B cell (primary cell): ENCODE results near the gene KLHDC8A. TPM values are rescaled to one million over a fixed set of nuclear protein-coding genes. Genes with fewer than 3 reads are reported as not detected.
A peak's percentile ranks its signal among the peaks of the same experiment; 100 is the strongest.

Experiments used
- ATAC-seq: fragments of 200-7000 bp; cut with Tn5 transposase; one replicate; pipeline ENCODE4 v1.10.0; 2021; ENCODE audit warnings: low read depth, mild to moderate bottlenecking, moderate number of reproducible peaks, moderate library complexity
- CTCF ChIA-PET: fragments of 350-600 bp; sonication (Branson Sonifier 250); formaldehyde crosslinking; loops from one replicate; lab custom pipeline; 2021; ENCODE audit warnings: antibody characterized with exemption, inconsistent platforms; lab: Charles Lee
- POLR2A ChIA-PET: fragments of 350-600 bp; sonication (Branson Sonifier 250); formaldehyde crosslinking; loops from one replicate; lab custom pipeline; 2021; ENCODE audit warnings: antibody characterized with exemption; lab: Charles Lee
- DNase-seq: peaks from one replicate; pipeline ENCODE4 v3.0.0; 2013
- H2AFZ ChIP-seq: 2 replicates; pipeline ENCODE4 v1.6.1; 2012; ENCODE audit warnings: mild to moderate bottlenecking, low read depth, low read length; ENCODE audit not compliant: insufficient read depth, poor library complexity, severe bottlenecking
- H3K27ac ChIP-seq, 2 donors: 1 replicate in 1 of 2; 2 replicates in 1 of 2; pipeline ENCODE4 v1.5.1; 2012 to 2013; ENCODE audit warnings: low read length in 2 of 2, mild to moderate bottlenecking in 2 of 2, moderate library complexity in 1 of 2
- H3K27me3 ChIP-seq, 4 experiments: fragments of 200-600 bp in 1 of 4; sonication (generic) in 1 of 4; replicated peaks in 1 of 4; 1 replicate in 2 of 4; 2 replicates in 2 of 4; pipeline versions ENCODE4 v1.6.1 to v1.7.0; 2013 to 2016; ENCODE audit warnings: low read length in 3 of 4, mild to moderate bottlenecking in 2 of 4, mixed read lengths in 1 of 4, moderate library complexity in 1 of 4; ENCODE audit not compliant: insufficient read depth in 4 of 4, control insufficient read depth in 3 of 4; ENCODE audit errors: control extremely low read depth in 1 of 4
- H3K36me3 ChIP-seq, 2 experiments: replicated peaks in 1 of 2; 1 replicate in 1 of 2; 2 replicates in 1 of 2; pipeline versions ENCODE4 v1.6.1 to v1.7.1; 2013; ENCODE audit warnings: low read length in 1 of 2; ENCODE audit not compliant: insufficient read depth in 2 of 2, control insufficient read depth in 1 of 2; ENCODE audit errors: control extremely low read depth in 1 of 2, extremely low read depth in 1 of 2
- H3K4me1 ChIP-seq, 2 donors: fragments of 200-600 bp in 1 of 2; sonication (generic) in 1 of 2; 1 replicate in 1 of 2; 2 replicates in 1 of 2; pipeline versions ENCODE4 v1.5.1 to v1.6.1; 2013 to 2017; ENCODE audit warnings: low read length in 2 of 2; ENCODE audit not compliant: control insufficient read depth in 2 of 2, insufficient read depth in 2 of 2
- H3K4me2 ChIP-seq: replicated peaks from 2 replicates; pipeline ENCODE3; 2012; ENCODE audit warnings: mild to moderate bottlenecking, low read depth, low read length; ENCODE audit not compliant: poor library complexity, severe bottlenecking
- H3K4me3 ChIP-seq, 5 experiments: fragments of 200-600 bp in 1 of 5; sonication (generic) in 1 of 5; 1 replicate in 3 of 5; 2 replicates in 2 of 5; pipeline versions ENCODE4 v1.5.1 to v1.7.0; 2011 to 2016; ENCODE audit warnings: low read length in 4 of 5, mild to moderate bottlenecking in 4 of 5, low read depth in 2 of 5, control low read depth in 1 of 5, moderate library complexity in 1 of 5; ENCODE audit not compliant: insufficient read depth in 1 of 5; ENCODE audit errors: control extremely low read depth in 1 of 5, extremely low read depth in 1 of 5
- H3K79me2 ChIP-seq: fragments of 200-600 bp; sonication (generic); one replicate; pipeline ENCODE4 v1.6.0; 2016; ENCODE audit warnings: low read length; ENCODE audit not compliant: control insufficient read depth, insufficient read depth
- H3K9ac ChIP-seq: fragments of 200-600 bp; sonication (generic); 2 replicates; pipeline ENCODE4 v1.6.1; 2017; ENCODE audit warnings: mild to moderate bottlenecking, low read length, moderate library complexity
- H3K9me3 ChIP-seq, 3 donors: one replicate each; pipeline versions ENCODE4 v1.6.1 to v1.7.1; 2013; ENCODE audit warnings: low read length in 2 of 3; ENCODE audit not compliant: control insufficient read depth in 2 of 3, insufficient read depth in 1 of 3; ENCODE audit errors: control extremely low read depth in 1 of 3
- H4K20me1 ChIP-seq: 2 replicates; pipeline ENCODE4 v1.6.0; 2012; ENCODE audit warnings: mild to moderate bottlenecking, low read length; ENCODE audit not compliant: insufficient read depth, control insufficient read depth, poor library complexity, severe bottlenecking
- H3K27ac Mint-ChIP-seq: one replicate; pipeline ENCODE4 v1.8.0; 2021; ENCODE audit warnings: mixed read lengths
- H3K27me3 Mint-ChIP-seq: one replicate; pipeline ENCODE4 v1.8.0; 2021; ENCODE audit warnings: mixed read lengths
- H3K4me1 Mint-ChIP-seq: one replicate; pipeline ENCODE4 v1.8.0; 2021; ENCODE audit warnings: mixed read lengths
- H3K4me3 Mint-ChIP-seq: one replicate; pipeline ENCODE4 v1.8.0; 2021; ENCODE audit warnings: mixed read lengths
- H3K9me3 Mint-ChIP-seq: one replicate; pipeline ENCODE4 v1.8.0; 2022; ENCODE audit warnings: mixed read lengths; ENCODE audit not compliant: insufficient read depth
- CTCF ChIP-seq: fragments of 200-600 bp; IDR thresholded peaks from one replicate; pipeline ENCODE4 v1.8.0; 2022; ENCODE audit warnings: antibody characterized with exemption, mild to moderate bottlenecking
- EZH2 ChIP-seq: IDR thresholded peaks from 2 replicates; pipeline ENCODE4 v1.6.1; 2012; ENCODE audit warnings: borderline replicate concordance, low read depth, mild to moderate bottlenecking, moderate library complexity, low read length; ENCODE audit not compliant: insufficient read depth, poor library complexity, severe bottlenecking
- WGBS: methylation state at CpG from one replicate; pipeline ENCODE4 v1.1.5; 2013; ENCODE audit warnings: missing lambda C conversion rate; ENCODE audit not compliant: insufficient coverage; 5-methylcytosine and 5-hydroxymethylcytosine counted together
- intact Hi-C: fragments of 100-400 bp; cut with micrococcal nuclease; formaldehyde crosslinking; loops from one replicate; pipeline ENCODE4 v1.10.0; 2022
- polyA plus RNA-seq: library from polyadenylated mRNA; depleted of rRNA; stranded (reverse); fragments of >200 nt; gene quantifications from 2 replicates; pipeline ENCODE4 v1.2.3, GENCODE V29; 2012
- total RNA-seq, 2 donors: library from RNA; stranded (reverse); fragments of 120-200 nt in 1 of 2; gene quantifications; 1 replicate in 1 of 2; 2 replicates in 1 of 2; pipeline versions ENCODE4 v1.2.3 to v1.2.4, GENCODE V29; 2013 to 2022

KLHDC8A gene
- total and polyA plus RNA-seq, 2 donors (not counting 1 experiment from before 2014, with no cell fraction given): 0.39 to 0.60 TPM

GRCh38 chr1:205337481-205337880, 19.2 kb downstream of the KLHDC8A start:
- DNase-seq (no peak), ATAC-seq (no peak)
- Histone ChIP-seq H3K4me2 (no peak overlapping the region), H3K4me1 (peaks cover 0 to 4% of the 10 kb centered on the region in 2 donors), H3K36me3 (no peaks in the 10 kb centered on the region), H3K9ac (no peak overlapping the region), H3K9me3 (no peaks in the 10 kb centered on the region), H3K27me3 (no peaks in the 10 kb centered on the region), H3K4me3 (no peak overlapping the region), H3K79me2 (no peaks in the 10 kb centered on the region), H4K20me1 (no peaks in the 10 kb centered on the region), H3K27ac (no peak overlapping the region), H2AFZ (no peak overlapping the region)
- 96% methylated on average over 7 of the region's 7 CpGs for WGBS
- Mint-ChIP-seq H3K4me3 (no peak overlapping the region), H3K27me3 (no peaks in the 10 kb centered on the region), H3K27ac (no peak overlapping the region), H3K4me1 (peaks cover 12% of the 10 kb centered on the region), H3K9me3 (no peaks in the 10 kb centered on the region)
- intact Hi-C loops: no loop called here
- TF ChIP-seq EZH2 (no peak), CTCF (no peak)
- CTCF ChIA-PET: interaction anchor here (1.4 to 32.7 kb wide), 9 partner anchors 11 to 321 kb away, joined by 4 to 2421 read pairs (median 63); partner anchors contain the start of genes KLHDC8A and NUAK2
- POLR2A ChIA-PET: interaction anchor here (0.6 kb wide), 1 partner anchor 24 kb away, joined by 4 read pairs; no protein-coding TSS in a partner anchor

GRCh38 chr1:205335692-205336091, 21.0 kb downstream of the KLHDC8A start:
- H3K36me3 ChIP-seq: no peaks in the 10 kb centered on the region
- CTCF ChIA-PET: interaction anchor here (0.6 to 32.7 kb wide), 31 partner anchors 8 to 347 kb away, joined by 3 to 2421 read pairs (median 4); partner anchors contain the start of genes KLHDC8A and NUAK2
- H2AFZ ChIP-seq: no peak overlapping the region
- H3K4me1 ChIP-seq: peaks cover 0 to 4% of the 10 kb centered on the region in 2 donors
- H3K9me3 ChIP-seq: no peaks in the 10 kb centered on the region
- DNase-seq: peak; percentile 87
- intact Hi-C loops: loop anchor here (1.0 to 2.0 kb wide), 4 partner anchors 10 to 189 kb away; no protein-coding TSS in a partner anchor
- no peak overlapping the region for H3K4me2 ChIP-seq
- H3K9ac ChIP-seq: no peak overlapping the region
- H3K27me3 ChIP-seq: no peaks in the 10 kb centered on the region
- H3K27me3 Mint-ChIP-seq: no peaks in the 10 kb centered on the region
- peak; percentile 96 for ATAC-seq
- no peak overlapping the region for H3K27ac ChIP-seq
- POLR2A ChIA-PET: no interaction called here
- no peak for TF ChIP-seq EZH2
- peak; percentile 91 for TF ChIP-seq CTCF
- H3K79me2 ChIP-seq: no peaks in the 10 kb centered on the region
- H3K9me3 Mint-ChIP-seq: no peaks in the 10 kb centered on the region
- H3K4me3 Mint-ChIP-seq: no peak overlapping the region
- 0% methylated on average over 2 of the region's 4 CpGs for WGBS
- peaks cover 9% of the 10 kb centered on the region for H3K4me1 Mint-ChIP-seq
- no peaks in the 10 kb centered on the region for H4K20me1 ChIP-seq
- H3K4me3 ChIP-seq: no peak overlapping the region
- H3K27ac Mint-ChIP-seq: no peak overlapping the region
